Activated naive CD4-positive, alpha-beta T cell treated with Interleukin-2 at 50 U/mL for 16 hours (primary cell): ENCODE measurements around the gene GAS7.

ENCODE experiments used
- DNase-seq: peaks from one replicate; pipeline ENCODE4 v3.0.0-alpha.2; 2020

Gene GAS7

DNA sequence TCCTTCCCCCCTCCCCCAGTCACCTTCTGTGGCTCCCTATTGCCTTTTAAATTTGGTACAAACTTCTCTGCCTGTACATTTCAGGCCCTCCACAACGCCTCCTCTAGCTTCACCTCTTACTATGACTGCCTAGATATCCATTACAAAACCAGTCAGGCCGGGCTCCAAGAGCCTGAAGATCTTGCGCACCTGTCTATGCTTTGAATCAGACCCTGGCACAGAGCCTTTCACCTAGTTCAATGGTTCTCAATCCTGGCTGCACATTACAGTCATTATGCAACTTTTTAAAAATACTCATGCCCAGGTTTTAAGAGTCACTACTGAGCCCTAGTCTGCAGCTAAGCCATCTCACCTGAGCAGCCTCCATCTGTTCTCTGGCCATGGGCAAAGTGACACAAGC is 1.6 kb upstream of the GAS7 start:
- no peak for DNase-seq

DNA sequence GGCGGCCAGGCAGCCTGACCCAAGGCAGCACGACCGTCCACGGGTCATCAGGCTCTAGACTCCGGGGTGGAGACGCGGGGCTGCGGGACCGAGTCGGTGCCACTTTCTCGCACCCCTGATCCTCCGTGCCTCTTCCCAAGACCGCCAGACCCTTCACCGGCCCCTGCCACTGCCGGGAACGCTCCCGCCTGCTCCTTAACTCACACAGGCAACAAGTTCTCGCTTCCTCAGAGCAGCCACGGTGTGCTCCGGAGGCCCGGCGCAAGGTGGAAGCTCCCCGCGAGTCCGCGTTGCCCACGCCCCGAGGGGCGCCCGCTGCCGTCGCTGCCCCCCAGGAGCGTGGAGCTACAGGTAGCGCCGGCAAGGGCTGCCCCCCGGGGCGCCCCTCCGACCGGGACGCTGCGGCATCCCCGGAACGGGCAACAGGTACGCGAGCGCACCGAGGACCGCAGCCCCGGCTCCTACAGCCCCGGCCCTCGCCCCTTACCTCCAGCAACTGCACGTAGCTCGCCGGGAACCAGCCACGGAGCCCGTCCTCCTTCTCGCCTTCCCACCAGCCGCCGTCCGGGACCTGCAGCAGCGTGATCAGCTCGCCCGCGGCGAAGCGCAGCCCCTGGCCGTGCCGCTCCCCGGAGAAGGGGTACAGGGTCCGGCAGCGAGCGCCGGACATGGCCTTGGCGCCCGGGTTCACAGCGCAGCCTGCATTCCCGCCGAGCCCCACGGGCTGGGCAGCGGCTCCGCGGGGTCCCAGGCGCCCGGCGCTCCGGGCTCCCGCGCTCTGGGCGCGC is 491 bp downstream of the GAS7 start:
- no peak for DNase-seq

DNA sequence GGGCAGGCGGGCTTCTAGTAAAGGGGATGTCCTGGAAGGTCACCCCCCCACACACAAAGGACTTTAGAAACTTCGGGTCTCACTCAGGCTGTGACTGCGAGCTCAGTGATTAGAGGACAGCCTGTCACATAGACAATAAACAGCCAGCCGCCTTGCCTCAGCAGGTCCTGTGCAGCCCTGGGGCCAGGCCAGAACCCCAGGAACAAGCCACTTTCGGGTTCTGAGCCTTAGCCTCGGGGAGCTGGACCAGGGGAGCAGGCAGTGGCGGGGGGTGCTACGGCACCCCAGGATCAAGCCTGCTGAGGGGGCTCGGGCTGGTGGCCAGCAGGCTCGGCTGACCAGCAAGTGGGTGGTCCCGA is 1.1 kb downstream of the GAS7 start:
- no peak for DNase-seq

DNA sequence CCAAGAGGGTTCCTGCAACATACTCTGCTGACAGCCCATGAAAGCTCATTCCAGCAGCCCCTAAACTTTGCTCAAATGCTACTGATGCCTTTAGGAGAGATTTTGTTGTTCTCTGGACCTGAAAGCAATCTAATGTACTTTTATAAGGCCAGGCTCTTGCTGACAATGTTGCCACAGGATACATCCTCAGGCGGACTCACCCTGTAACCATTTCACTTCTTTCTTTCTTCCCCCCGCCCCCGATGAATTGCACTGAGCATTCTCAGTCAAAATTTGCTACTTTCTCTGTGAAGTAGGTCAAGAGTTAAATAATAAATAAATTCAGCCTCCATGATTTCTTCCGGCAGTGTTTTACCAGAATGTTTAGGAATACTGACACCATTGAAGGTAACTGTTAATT is 1.5 kb downstream of the GAS7 start:
- no peak for DNase-seq

DNA sequence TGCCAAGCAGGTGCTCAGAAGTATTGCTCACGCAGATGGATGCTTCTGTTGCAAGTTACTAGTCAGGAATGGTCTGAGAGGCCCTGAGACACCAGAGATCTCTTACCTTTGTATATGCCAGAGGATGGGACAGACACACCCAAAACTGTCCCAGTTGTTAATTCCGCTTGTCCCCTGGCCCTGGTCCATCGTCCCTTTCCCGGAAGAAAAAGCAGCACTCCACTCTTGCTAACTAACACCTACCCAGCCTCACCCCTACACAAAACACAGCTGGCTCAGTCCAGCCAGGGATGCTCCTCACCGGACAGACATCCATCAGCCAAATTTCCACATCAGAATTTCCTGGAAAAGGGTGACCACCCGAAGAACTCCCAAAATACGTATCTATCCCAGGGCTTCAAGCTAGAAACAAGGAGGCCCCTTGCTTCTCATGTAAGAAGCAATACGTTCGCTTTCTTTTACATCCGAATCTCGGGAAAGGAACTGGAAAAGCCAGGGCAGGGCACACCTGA is 2.0 kb downstream of the GAS7 start:
- DNase-seq, result no peak

DNA sequence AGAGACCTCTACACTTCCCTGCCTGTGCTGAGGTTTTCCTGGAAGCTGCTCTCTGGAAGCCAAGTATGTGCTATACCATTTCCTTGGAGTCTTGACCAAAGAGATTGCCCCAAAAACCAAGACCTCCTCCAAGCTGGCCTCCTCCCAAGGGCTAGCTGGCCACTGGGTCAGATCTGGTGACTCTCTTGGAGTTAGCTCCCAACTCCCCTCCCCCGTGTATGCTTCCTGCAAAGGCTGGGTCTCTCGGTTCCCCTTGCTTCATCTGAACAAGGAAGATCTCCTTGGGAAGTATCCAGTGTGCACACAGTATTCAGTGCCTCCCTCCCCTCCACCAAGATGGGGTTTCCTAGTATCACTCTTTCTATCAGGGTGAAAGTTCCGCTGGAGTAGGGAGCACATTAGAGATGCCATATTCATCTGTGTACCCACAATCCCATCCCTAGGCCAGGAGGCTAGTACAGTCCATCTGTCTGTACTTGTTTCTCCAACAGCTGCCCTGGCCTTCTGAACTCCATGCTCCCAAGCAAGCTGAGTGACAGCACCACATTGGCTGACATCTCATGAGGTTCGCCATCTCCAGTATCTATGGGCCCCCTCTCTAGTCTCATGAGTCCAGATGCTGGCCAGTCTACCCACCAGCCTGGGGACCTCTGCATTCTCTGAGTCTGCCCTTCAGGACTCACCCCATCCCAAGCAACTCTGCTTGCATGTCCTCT is 3.2 kb downstream of the GAS7 start:
- no peak for DNase-seq

DNA sequence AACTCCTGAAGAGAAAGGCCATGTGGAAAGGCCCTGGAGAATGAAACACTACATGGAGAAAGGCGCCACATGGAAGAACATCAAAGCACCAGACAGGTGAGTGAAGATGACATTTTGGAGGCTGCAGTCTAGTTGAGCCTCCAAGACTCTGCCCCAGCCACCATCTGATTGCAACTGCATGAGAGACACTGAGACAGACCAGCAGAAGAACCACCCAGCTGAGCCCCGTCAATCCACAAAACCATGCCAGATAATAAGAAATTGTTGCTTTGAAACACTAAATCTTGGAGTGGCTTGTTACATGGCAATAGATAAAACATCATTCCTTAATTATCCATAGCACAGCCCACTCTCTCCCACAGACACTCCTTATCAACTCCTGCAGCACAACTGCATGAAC is 4.8 kb downstream of the GAS7 start:
- no peak for DNase-seq

DNA sequence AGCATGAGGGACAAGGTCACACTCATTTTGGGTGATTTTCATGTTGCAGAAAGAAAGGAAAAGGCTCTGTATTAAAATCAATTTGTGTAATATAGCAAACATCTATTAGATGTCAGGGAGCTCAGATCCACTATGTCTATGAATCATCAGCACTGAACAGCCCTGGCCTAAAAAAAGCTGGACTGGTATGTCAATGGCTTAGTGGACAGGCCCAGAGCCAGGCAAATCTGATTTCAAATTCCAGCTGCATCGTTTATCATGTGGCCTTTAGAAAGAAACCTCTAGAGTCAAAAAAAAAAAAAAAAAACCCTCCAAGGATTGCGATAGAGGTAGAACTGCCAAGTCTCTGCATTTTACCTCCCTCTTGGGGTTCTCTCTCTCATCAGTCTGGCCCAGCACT is 5.4 kb downstream of the GAS7 start:
- no peak for DNase-seq

DNA sequence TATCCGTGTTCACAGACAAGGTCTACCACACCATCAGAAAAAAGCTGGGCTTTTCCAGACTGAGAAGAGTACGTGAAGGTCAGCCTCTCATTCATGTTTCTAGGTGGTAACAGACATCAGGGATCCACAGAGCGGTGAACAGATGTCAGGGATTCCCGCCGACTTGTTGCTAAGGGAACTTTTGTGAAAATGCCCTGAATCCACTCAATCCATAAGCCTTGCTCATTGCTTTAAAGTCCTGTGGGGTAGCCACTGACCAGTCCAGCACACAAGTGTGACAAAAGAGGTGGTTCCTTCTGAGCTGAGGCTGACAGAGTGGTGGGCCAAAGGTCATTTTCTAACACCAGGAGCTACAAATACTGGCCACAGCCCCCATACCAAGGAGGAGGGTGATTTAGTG is 5.9 kb downstream of the GAS7 start:
- no peak for DNase-seq

DNA sequence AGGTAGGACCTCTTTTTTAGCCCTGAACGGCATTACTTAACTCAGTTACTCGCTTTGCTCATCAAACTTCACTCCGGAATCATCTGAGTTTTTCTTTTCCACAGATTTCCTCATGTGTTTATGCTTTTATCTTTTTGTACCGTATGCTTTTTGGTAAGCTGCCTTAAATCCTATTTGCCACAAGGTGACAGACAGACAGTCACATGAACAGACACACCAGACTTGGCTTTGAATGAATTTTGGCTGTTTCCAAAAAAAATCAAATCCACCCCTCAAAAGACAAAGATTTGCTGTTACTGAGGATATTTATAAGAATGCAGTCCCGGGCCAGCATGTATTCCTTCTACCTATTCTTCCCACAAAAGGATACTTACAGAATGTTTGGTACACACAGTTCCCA is 10.9 kb downstream of the GAS7 start:
- no peak for DNase-seq

DNA sequence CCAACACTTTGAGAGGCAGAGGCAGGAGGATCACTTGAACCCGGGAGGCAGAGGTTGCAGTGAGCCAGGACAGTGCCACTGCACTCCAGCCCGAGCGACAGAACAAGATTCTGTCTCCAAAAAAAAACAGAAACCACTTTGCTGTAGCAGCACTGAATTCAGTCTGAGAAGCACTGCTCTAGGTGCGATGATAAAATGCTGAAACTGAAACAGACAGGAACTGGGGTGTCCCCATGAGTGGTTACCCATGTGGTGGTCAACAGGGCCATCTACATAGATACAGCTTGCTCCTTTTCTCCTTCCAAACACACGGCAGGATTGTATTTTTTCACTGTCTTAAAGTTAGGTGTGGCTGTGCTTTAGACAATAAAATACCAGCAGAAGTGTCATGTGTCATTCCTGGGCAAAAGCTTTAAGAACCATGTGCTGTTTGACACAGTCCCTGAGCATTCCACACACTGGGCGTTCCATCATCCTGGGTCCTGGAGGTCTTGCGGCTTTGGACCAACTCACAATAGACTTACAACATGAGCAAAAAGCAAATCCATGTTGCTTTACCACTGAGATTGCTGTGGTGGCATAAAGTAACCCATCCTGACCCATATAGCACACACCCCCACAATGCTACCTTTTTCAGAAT is 11.5 kb downstream of the GAS7 start:
- DNase-seq, result no peak

DNA sequence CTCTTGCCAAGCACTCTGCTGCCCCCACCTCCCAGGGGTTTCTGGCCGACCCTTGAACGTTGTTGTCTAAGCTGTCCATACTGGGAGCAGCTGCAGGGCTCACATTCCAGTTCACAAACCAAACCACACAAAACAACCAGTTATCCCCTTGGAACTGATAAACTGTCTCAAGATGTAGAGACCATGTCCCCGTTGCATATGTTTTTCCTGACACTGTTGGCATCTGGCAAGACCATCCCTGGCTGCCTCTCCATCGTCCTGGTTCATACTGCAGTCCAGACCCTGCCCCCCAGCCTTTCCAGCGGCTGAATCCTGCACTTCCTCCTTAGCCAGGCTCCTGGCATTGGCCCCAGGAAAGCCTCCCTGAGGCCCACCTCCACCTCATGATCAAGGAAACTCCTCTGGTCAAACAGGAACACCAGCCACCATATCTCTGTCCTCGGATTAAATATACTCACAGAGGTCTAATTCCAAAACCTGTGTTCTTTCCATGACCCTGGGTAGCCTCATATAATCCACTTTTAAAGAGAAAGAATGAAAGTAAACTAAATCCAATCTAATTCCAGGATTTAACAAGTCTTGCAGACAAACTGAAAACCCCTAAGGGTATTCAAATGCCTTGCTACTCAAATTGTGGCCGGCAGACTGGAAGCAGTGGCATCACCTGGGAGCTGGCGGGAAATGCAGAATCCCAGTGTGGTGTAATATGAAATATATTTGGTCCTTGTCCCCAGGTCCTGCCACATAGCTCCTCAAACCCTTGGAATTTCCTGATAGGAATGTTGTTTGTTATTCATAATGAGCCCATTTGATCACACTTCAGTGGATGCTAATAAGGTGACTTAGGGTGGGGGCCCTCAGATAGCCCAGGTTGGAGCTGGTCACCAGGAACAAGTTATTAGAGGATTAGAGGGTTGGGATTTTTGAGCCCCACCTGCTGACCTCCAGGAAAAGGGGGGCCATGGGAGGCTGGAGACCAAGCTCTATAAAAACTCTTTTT is 14.2 kb downstream of the GAS7 start:
- DNase-seq, result no peak

DNA sequence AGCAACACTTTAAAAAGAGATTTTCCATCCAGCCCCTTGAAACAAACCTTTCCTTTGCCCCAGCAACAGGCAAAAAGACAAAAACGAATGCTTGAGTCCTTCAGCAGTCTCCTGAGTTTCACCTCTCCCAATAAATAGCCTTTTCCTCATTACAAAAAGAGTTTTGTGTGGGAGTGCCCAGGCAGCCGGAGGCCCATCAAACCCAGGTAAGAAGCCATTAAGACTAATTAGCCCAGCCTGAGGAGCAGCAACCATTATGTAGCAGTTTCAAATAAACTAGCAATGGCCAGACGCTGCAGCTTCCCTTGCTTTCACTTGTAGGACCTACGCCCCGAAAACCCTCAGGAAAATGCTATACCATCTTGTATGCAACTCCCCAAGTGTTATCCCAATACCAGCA is 15.6 kb downstream of the GAS7 start:
- no peak for DNase-seq

DNA sequence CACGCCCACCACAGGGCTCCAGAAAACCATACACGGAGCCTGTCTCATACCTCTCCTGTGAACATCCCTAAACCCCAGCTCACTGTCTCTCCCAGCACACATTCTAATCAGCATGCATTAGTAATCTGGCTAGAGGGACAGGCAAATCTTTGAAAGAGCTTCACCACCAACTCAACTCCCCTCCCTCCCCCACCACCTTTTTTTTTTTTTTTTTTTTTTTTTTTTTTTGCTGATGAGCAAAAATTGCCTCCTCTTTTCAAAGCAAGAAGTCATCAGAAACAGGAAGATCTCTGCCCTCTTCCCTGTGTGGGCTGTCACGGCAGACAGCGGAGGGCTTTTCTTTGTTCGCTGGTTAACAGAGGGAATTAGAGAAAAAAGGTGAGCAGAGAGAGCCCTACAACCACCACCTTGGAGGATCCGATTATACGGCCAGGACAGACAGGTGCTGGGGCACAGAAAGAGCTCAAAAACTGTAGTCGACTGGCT is 19.9 kb downstream of the GAS7 start:
- no peak for DNase-seq

DNA sequence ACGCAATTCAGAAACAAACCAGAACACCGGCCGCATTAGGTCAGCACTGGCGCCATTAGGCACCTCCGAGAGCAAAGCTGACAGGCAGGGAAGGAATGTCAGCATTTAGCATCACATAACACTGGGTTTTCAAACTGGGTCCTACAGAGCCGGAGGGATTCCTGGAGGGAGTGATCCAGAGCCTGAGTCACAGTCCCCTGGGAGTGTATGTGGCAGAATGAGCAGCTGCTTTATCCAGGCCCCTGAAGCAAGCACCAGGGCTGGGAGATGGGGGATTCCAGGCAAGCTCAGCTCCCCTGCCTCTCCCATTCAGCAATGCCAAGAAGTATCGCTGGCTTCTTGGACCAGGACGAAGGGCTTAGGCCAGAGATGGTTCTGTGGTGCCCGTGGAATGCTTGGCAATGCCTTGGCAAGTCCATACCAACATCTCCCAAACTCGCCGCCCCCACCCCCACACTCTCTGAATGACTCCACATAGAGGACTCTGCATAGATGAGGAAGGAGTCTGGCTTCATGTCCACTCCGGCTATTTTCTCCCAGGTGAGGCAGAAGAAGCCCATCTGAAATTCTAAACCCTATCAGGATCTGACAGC is 20.4 kb downstream of the GAS7 start:
- DNase-seq, result no peak

DNA sequence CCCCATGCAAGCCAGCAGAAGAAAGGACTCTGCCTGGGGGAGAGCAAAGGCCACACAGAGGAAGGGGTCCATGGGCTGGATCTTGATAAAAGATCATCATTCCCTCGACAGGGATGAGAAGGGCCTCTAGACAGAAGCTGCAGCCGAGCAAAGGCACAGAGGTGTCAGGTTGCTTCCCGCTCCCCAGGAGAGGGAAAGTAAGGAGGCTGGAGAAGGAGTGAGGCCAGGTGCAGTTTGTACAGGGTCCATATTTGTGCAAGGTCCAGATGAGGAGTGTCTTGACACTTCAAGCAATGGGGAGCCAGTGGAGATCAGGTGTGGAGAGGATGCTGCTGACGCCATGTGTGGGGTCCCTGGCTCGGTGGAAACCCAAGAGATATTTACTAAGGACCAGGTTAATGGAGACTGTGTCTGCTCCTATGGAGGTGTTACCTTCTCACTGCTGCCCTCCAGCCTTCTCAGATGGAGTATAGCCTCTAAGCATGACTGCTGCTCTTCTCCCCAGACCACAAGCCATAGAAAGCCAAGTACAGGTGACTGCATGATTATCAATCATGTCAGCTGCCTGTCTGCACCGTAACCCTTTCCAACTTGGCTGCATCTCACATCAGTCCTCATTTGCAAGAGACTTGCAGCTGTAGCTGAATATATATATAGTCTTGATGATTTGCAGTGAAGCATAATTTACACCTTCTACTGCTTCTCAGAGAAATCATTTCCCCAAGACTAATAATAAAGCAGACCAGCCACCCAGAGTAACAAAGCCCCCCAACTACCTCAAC is 21.1 kb downstream of the GAS7 start:
- no peak for DNase-seq

DNA sequence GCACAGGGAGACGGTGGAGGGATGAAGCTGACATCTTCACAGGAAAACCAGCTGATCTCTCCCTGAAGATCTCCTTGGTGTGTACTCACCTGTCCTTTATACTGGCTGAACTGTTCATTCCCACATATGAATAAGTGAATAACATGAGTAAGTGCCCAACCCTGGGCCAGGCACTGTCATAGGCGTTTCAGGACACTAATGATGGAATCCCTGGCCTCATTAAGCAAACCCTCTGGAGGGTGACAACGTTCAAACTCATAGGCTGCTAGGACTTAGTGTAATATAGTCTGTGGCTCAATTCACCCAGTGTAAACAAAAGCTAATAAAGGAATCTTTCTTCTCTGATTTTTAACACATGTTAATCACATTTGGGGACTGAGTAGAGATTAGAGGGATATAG is 24.5 kb downstream of the GAS7 start:
- no peak for DNase-seq

DNA sequence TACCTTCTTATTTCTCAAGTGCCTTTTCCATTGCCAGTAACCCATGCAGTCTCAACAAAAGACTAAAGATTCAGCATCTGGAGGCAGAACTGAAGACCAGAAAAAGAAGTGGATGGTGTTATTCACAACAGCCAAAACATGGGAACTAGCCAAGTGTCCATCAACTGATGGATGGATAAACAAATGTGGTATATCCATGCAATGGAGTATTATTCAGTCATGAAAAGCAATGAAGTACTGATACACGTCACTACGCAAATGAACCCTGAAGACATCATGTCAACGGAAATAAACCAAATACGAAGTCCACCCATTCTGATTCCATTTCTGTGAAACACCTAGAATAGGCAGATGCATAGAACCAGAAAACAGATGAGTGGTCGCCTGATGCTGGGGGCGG is 25.6 kb downstream of the GAS7 start:
- DNase-seq, result no peak

DNA sequence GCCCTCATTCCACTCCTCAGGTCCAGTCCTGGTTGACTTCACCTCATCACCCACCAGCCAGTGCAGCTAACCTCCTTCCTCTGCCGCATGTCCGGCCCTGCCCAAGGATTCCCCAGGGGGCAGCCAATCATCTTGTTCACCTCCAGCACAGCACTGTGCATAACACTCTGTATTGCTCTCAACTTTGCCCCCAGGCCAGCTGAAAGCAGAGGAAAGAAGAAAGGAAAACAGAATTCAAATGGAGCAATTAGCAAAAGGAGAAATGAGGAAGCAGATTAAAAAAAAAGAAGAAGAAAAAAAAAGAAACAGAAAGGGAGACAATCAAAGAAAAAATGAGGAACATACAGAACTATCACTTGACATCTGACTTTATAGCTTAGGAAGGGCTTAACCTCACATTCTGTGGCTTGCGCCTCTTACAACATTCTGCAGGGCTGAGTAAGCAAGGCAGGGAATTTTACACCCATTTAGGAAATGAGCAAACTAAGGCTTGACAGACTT is 26.1 kb downstream of the GAS7 start:
- DNase-seq, result no peak

DNA sequence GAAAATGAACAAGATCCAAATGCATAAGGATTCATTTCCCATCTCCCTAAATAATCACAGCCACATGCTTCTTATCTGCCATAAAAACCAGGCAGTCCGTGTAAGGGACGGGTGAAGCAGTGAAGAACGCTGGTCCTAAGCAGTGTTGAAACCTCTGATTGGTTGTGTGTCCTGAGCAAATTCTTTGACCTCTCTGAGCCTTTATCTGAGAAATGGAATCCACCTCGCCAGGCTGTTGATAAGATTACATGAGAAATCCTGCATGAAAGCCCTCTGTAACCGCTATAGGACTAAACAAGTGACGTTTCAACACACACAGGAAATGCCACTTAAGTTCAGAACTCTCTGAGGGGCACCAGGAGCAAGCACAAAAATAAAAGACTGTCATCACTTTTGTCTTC is 26.8 kb downstream of the GAS7 start:
- DNase-seq, result no peak

DNA sequence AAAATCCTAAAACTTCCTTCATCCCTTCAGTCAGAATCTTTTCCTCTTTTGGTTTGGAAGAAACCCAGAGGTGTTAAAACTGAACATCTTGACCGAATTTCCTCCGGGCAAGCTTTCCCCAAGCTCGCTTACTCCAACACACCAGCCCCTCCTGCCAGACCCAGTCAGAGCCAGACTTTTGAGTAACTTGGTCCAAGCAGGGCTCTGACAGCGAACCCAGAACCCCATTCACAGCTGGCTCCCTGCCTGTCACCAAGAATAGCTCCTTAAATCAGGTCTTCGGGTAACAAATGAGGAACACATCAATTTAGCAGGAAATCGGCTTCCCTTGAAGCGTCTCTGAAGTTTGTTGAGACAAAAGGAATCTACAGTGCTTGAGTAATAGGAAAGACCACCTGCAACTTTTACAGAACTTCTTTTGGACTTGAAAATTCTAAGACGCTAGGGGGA is 27.3 kb downstream of the GAS7 start:
- no peak for DNase-seq
